NCI-H2196 (cell line): ENCODE results near the gene STUM.
A peak's percentile ranks its signal among the peaks of the same experiment; 100 is the strongest.

Source experiments
- DNase-seq: peaks from one replicate; lab custom pipeline; 2025; ENCODE audit not compliant: unreplicated experiment; lab: John Stamatoyannopoulos, UW

Gene STUM

DNA sequence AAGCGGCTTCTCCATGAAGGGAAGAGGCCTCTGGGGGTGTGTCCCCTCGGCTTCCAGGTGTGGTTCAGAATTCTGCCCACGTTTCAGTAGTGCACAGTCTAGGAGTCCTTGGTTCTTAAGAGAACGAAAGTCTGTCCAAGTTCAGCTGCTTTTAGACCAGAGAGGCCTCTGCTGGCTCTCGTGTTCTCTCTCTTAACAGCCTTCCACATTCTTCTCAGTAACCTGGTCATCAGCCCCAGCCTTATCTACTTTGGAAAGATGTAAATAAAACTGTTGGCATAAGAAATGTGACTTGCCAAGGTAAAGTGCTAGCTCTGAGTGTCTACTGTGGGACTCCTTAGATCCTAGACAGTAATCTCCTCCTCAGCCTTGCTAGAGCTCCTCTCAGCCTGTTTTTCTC lies 15.3 kb upstream of the STUM start:
- no peak for DNase-seq

GRCh38 chr1:226534098-226534497 lies 14.5 kb upstream of the STUM start:
- no peak for DNase-seq

GRCh38 chr1:226534645-226535044 lies 13.9 kb upstream of the STUM start:
- DNase-seq, result no peak

GRCh38 chr1:226535666-226536065 lies 12.9 kb upstream of the STUM start:
- no peak for DNase-seq

DNA sequence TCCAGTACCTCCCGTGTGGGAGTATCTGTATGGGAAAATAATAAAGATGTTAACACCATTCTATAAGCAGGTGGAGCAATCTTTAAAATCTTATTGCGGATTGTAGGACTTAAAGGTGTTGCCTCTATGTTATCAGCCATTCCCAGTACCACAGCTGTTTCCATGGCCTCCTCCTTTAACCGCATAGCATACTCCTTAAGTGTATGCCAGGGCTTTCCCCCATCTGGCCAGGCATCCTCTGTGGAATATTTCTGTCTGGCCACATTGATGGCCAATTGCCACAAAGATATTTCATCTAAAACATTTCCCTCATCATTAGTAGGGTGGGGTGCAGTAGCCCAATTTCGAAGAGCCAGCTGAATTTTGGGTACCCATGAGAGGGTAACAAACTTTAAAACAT lies 7.3 kb upstream of the STUM start:
- DNase-seq, result no peak

- DNase-seq, result peak; percentile 30
Observed at GRCh38 chr1:226541631-226542622, 6.6 kb upstream of the STUM start.

GRCh38 chr1:226542623-226543103 lies 5.9 kb upstream of the STUM start:
- peak; percentile 70 for DNase-seq

DNA sequence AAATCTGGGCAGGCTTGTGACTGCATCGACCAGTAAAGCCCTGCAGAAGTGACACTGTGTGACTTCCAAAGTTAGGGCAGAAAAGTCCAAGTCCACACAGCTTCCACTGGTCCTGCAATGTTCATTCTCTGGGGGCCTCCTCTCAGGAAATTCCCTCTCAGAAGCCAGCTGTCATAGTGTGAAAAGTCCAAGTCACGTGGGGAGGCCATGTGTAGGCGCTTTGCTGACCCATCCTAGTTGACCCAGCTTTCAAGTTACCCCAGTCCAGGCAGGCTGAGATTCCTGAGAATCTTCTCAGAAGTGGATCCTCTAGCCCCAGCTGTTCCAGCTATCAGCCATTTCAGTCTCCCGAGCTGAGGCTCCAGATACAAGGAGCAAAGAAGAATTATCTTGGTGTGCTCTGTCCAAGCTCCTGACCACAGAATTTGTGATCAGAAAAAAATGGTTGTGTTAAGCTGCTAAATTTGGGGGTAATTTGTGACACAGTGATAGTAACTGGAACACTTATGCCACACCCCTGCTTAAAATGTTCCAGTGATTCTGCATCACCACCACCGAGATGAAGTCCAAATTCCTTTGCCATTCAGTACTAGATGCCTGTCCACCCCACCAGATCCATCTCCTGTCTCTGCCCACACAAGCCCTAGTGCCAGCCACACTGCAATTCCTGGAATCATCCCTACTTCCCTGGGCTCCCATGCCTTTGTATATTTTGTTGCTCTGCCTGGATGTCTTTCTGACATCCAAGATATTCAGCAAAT lies 2.5 kb upstream of the STUM start:
- no peak for DNase-seq

DNA sequence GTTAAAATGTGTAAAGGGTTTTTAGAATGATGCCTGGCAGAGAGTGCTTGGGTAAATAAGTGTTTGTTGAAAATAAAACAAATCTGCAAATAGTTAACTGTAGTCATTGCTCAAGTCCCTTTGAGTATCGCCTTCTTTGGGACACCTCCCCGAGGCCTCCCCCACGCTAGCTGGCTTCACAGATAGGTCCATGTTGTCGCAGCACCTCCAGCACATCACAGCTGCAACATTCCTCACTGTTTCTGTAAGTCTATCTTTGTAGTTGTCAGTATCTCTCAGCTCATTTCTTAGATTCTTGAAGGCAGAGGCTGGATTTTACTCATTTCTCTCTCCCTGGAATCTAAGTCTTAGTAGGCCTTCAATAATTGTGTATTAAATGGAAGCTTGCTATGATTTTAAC lies 1.6 kb upstream of the STUM start:
- DNase-seq, result no peak

DNA sequence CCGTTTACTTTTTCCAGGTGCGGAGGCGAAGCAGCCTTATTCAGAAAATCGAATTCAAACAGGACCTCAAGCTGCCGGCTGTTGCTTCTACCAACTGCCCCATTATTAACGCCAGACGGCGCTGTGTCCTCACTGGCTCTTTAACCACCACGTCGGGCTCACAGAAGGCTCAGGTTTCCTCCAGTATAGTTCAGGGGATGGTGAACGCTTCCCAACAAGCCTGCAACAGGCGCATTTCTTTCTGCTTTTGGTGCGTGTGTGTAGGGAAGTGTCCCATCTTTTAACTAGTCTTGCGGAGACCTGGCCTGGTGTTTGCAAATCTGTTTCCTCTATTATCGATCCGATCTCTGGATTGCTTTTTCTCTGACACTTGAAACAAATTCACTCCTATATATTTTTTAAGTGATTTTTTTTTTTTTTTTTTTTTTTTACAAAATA lies 791 bp upstream of the STUM start:
- DNase-seq, result peak; percentile 86

GRCh38 chr1:226549094-226549936 lies 751 bp downstream of the STUM start:
- DNase-seq, result no peak

DNA sequence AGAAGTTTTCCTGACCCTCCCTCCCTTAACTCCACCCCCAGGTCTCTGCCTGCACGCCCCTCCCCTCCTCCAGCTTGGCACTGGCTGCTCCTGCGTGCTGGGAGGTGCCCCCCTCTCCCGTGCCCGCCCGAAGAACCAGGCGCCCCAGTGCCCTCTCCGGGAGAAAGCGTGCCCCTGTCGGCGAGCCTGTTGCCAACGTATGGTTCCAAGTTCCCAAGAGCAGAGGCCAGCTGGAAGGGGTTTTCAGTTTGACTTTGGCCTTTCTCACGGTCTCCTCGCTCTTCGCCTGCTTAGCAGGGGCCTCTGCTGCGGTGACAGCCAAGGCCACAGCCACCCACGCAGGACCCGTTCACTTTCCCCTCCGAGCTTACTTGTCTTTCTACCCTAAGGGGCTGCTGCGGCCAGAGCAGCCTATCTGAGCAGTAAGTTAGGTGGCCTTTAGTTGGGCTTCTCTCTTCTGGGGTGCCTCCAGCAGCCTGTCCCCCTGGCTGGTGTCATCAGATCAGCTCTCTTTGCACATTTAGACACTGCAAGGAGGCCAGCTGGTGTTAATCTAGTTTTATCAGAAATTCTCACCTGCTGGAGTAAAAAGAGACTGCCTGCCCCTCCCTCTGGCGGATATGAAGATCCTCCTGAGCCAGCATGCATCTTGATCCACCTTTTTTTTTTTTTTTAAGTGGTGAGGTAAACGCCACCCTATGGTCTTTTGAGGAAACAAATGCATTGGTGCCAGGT lies 1.5 kb downstream of the STUM start:
- no peak for DNase-seq

DNA sequence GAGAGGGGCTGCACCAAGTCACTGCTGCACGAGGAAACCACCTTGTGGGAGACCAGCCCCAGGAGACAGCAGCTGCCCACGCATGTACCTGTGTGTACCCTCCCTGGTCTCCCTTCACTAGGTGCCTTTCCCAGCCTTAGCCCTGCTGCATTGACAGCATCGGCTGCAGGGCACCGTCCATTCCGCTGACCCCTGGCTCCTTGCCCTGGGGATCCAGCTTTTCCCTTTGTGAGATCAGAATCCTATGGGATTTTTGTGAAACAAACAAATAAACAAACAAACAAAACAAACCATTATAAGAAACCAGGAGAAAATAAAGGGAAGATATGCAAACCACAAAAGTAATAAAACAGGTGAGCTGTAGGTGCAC lies 2.1 kb downstream of the STUM start:
- no peak for DNase-seq

GRCh38 chr1:226551299-226551698 lies 2.7 kb downstream of the STUM start:
- DNase-seq, result peak; percentile 43

GRCh38 chr1:226552061-226552460 lies 3.5 kb downstream of the STUM start:
- no peak for DNase-seq

GRCh38 chr1:226553266-226553923 lies 4.8 kb downstream of the STUM start:
- DNase-seq, result no peak

DNA sequence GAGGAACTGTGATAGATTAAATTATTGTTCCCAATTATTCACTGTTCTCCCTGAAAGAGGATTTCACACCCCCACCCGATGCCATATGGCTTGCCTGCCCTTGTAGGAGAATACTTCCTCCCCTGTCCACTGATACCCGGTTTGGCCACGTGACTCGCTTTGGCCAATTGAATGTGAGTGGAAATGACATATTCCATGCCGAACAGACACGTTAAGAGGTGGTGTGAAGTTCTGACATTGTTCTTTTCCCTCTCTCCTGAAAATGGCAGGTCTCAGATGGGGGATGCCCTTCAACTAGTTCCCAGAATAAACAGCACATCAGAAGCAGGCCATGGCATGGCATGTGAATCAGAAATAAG lies 5.3 kb downstream of the STUM start:
- DNase-seq, result no peak

GRCh38 chr1:226555092-226555491 lies 6.5 kb downstream of the STUM start:
- no peak for DNase-seq

DNA sequence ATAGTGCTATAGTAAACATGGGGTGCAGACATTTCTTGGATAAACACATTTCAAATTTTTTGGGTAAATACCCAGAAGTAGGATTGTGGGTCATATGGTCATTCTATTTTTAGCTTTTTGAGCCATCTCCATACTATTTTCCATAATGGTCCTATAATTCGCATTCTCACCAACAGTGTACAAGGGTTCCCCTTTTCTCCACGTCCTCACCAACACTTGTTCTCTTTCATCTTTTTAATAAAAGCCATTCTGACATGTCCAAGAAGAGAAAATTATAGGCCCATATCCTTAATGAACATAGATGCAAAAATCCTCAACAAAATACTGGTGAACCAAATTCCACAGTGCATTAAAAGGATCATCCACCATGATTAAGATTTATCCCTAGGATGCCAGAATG lies 8.9 kb downstream of the STUM start:
- no peak for DNase-seq
